Posterior vena cava (tissue), 2 donors: ENCODE measurements around the gene FDXR. TPM values are rescaled to one million over a fixed set of nuclear protein-coding genes. Genes with fewer than 3 reads are reported as not detected.
A peak's percentile ranks its signal among the peaks of the same experiment; 100 is the strongest.

Source experiments
- DNase-seq: peaks from one replicate; pipeline ENCODE4 v3.0.0-alpha.2; 2020; ENCODE audit warnings: low spot score
- intact Hi-C, 2 donors: fragments of 100-400 bp; cut with DNase I; formaldehyde crosslinking; loops; one replicate each; pipeline versions ENCODE4 v1.14.1 to v1.14.2; 2022 to 2023
- total RNA-seq, 2 donors: library from RNA; stranded (reverse); fragmentation: NEBNext Ultra II Directional; extraction: Animal tissue kit (Norgen Biotek cat#: 25700); gene quantifications; one replicate each; pipeline ENCODE4 v1.2.1, GENCODE V29; 2021
- donor health status: DM: yes; HTN: yes; CAD: no.
- donor health status: DM: yes; HTN: yes; CAD: no.

The FDXR gene
- total RNA-seq, 2 donors from 2014 or later, result 3.3 to 6.2 TPM

- intact Hi-C loops, result no loop called here
Observed at GRCh38 chr17:74848656-74849399, 24.0 kb downstream of the FDXR start.

GRCh38 chr17:74846621-74847020 is 26.2 kb downstream of the FDXR start:
- no peak for DNase-seq
- intact Hi-C loops, result no loop called here

More at GRCh38 chr17:74848656-74849399, 24.0 kb downstream of the FDXR start:
- DNase-seq, result no peak

- intact Hi-C loops, result no loop called here
- no peak for DNase-seq
Observed at GRCh38 chr17:74843352-74843627, 29.5 kb downstream of the FDXR start.

GRCh38 chr17:74842599-74843351 is 30.0 kb downstream of the FDXR start:
- DNase-seq, result peak; percentile 91
- intact Hi-C loops, result no loop called here

- DNase-seq, result no peak
- intact Hi-C loops, result no loop called here
Observed at GRCh38 chr17:74842146-74842598, 30.6 kb downstream of the FDXR start.

- intact Hi-C loops, result no loop called here
- no peak for DNase-seq
Observed at GRCh38 chr17:74840989-74841666, 31.7 kb downstream of the FDXR start.

GRCh38 chr17:74839990-74840852 is 32.6 kb downstream of the FDXR start:
- DNase-seq, result no peak
- intact Hi-C loops, result no loop called here

GRCh38 chr17:74838274-74838673 is 34.5 kb downstream of the FDXR start:
- intact Hi-C loops, result no loop called here
- no peak for DNase-seq

GRCh38 chr17:74836691-74837467 is 35.9 kb downstream of the FDXR start:
- intact Hi-C loops, result no loop called here
- no peak for DNase-seq

- no peak for DNase-seq
- intact Hi-C loops, result no loop called here
Observed at GRCh38 chr17:74836191-74836590, 36.6 kb downstream of the FDXR start.

- no peak for DNase-seq
- intact Hi-C loops, result no loop called here
Observed at GRCh38 chr17:74833501-74834377, 39.1 kb downstream of the FDXR start.

GRCh38 chr17:74832421-74832820 is 40.4 kb downstream of the FDXR start:
- intact Hi-C loops, result no loop called here
- no peak for DNase-seq

- intact Hi-C loops, result no loop called here
- no peak for DNase-seq
Observed at GRCh38 chr17:74831444-74832146, 41.2 kb downstream of the FDXR start.

GRCh38 chr17:74830861-74831260 is 41.9 kb downstream of the FDXR start:
- intact Hi-C loops, result no loop called here
- no peak for DNase-seq

- no peak for DNase-seq
- intact Hi-C loops, result no loop called here
Observed at GRCh38 chr17:74827800-74828199, 45.0 kb downstream of the FDXR start.

- no peak for DNase-seq
- intact Hi-C loops, result loop anchor here in 1 of 2 donors (1.0 kb wide), 1 partner anchor 13 kb away; no protein-coding TSS in a partner anchor
Observed at GRCh38 chr17:74825952-74826719, 46.7 kb downstream of the FDXR start.
